Muscle of leg (tissue), 16 donors: ENCODE data around the gene CRYGB. TPM values are rescaled to one million over a fixed set of nuclear protein-coding genes. Genes with fewer than 3 reads are reported as not detected.

Experiments
- DNase-seq: peaks from one replicate; pipeline ENCODE4 v3.0.0; 2013
- H3K27ac ChIP-seq: one replicate; pipeline ENCODE4 v1.5.1; 2013; ENCODE audit warnings: mild to moderate bottlenecking, low read length, control low read depth
- H3K27me3 ChIP-seq: one replicate; pipeline ENCODE4 v1.6.1; 2013; ENCODE audit warnings: low read length; ENCODE audit not compliant: control insufficient read depth, insufficient read depth
- H3K36me3 ChIP-seq: one replicate; pipeline ENCODE4 v1.6.1; 2013; ENCODE audit warnings: low read length; ENCODE audit not compliant: control insufficient read depth, insufficient read depth
- H3K4me1 ChIP-seq: one replicate; pipeline ENCODE4 v1.6.1; 2013; ENCODE audit warnings: low read length; ENCODE audit not compliant: control insufficient read depth, insufficient read depth
- H3K4me3 ChIP-seq: one replicate; pipeline ENCODE4 v1.5.1; 2013; ENCODE audit warnings: low read length, control low read depth
- H3K9me3 ChIP-seq: replicated peaks from 2 replicates; pipeline ENCODE4 v1.6.1; 2013; ENCODE audit warnings: low read depth, low read length; ENCODE audit not compliant: control insufficient read depth
- WGBS: methylation state at CpG from one replicate; pipeline ENCODE4 v1.1.5; 2013; ENCODE audit warnings: missing lambda C conversion rate; ENCODE audit not compliant: insufficient coverage; 5-methylcytosine and 5-hydroxymethylcytosine counted together
- long read RNA-seq, 11 donors: transcript quantifications; one replicate each; lab custom pipeline, GENCODE V29; 2026
- polyA plus RNA-seq, 8 donors: library from polyadenylated mRNA; unstranded; fragments of 120-200 nt; gene quantifications; one replicate each; pipeline versions ENCODE4 v1.2.1 to v1.2.3, GENCODE V29; 2013; ENCODE audit warnings: inconsistent platforms in 1 of 8, low replicate concordance in 1 of 8; ENCODE audit not compliant: insufficient read length in 8 of 8, insufficient read depth in 1 of 8
- total RNA-seq: library from RNA; stranded (reverse); fragments of 120-200 nt; gene quantifications from one replicate; pipeline ENCODE4 v1.2.4, GENCODE V29; 2013

CRYGB gene
- total RNA-seq: not detected
- not detected for polyA plus RNA-seq
- long read RNA-seq, donor 1: 0 reads
- long read RNA-seq, donor 2: 0 reads
- long read RNA-seq, donor 3: 0 reads
- long read RNA-seq, donor 4: 0 reads
- long read RNA-seq, donor 5: 0 reads
- long read RNA-seq, donor 6: 0 reads
- long read RNA-seq, donor 7: 0 reads
- long read RNA-seq, donor 8: 0 reads
- long read RNA-seq, donor 9: 0 reads
- long read RNA-seq, donor 10: 0 reads
- long read RNA-seq, donor 11: 0 reads

GRCh38 chr2:208146006-208146405, at the start of gene CRYGB:
CRYGB (minus strand) TSS chr2:208146158; CDS start chr2:208146120, 38 bp downstream.
- Histone ChIP-seq H3K4me3 (no peak within 1 kb of the TSS), H3K4me1 (peaks cover 6% of the 10 kb centered on the region), H3K27ac (no peak within 1 kb of the TSS), H3K27me3 (peaks cover 4% of the 10 kb centered on the region), H3K9me3 (no peaks in the 10 kb centered on the region), H3K36me3 (no peaks in the 10 kb centered on the region)
- WGBS: 50% methylated on average over 2 of the region's 6 CpGs
- no peak for DNase-seq

GRCh38 chr2:208195531-208195930, 49.6 kb upstream of the CRYGB start:
- DNase-seq: no peak
- H3K4me1 ChIP-seq: no peaks in the 10 kb centered on the region
- no peak overlapping the region for H3K27ac ChIP-seq
- no peaks in the 10 kb centered on the region for H3K36me3 ChIP-seq
- H3K27me3 ChIP-seq: no peaks in the 10 kb centered on the region
- no peak overlapping the region for H3K4me3 ChIP-seq
- WGBS: 70% methylated on average over 3 of the region's 3 CpGs
- no peaks in the 10 kb centered on the region for H3K9me3 ChIP-seq

GRCh38 chr2:208192611-208193236, 46.8 kb upstream of the CRYGB start:
- DNase-seq: no peak
- WGBS: 90% methylated on average over 2 of the region's 8 CpGs
- Histone ChIP-seq H3K27ac (no peak overlapping the region), H3K9me3 (no peaks in the 10 kb centered on the region), H3K36me3 (no peaks in the 10 kb centered on the region), H3K4me3 (no peak overlapping the region), H3K27me3 (no peaks in the 10 kb centered on the region), H3K4me1 (no peaks in the 10 kb centered on the region)

DNA sequence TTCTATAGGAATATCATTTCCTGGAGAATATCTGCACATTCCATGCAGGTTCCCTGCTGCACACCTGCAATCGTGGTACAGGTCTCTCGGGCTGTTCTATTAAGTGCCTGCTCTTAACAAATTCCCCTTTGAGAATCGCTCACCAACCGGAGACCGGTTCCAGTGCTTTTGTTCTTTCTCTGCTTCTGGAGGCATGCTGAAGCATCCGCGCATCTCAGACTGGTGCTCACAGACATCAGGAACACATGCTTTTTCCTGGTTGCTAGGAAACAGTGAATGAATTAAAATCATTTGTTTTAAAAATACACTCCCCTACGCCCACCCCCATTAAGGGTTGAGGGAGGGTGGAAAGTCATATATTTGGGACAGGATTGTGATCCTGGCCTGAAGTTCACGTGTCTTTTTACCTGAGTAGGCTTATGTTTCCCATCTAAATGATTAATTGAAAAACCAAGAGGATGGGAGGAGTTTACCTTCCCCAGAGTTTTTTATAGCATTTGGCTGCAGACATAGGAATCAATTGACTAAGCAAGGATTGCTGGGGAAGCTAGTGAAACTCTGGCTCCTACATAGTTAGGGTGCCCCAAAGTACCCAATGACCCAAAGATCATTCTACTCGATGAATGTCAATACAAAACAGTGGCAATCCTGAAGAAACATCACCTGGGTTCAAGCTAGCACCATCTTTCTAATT, 44.0 kb upstream of the CRYGB start, which contains the start of gene C2orf80:
Gene C2orf80 (minus strand): TSS at position 221 of the 694 bp plus-strand sequence. CDS start 3,044 bp downstream, outside the sequence.
- H3K36me3 ChIP-seq: no peaks in the 10 kb centered on the region
- no peaks in the 10 kb centered on the region for H3K4me1 ChIP-seq
- DNase-seq: no peak
- WGBS: 11% methylated on average over 3 of the region's 10 CpGs
- H3K27ac ChIP-seq: no peak within 1 kb of the TSS
- H3K27me3 ChIP-seq: no peaks in the 10 kb centered on the region
- H3K9me3 ChIP-seq: no peaks in the 10 kb centered on the region
- no peak within 1 kb of the TSS for H3K4me3 ChIP-seq

- no peaks in the 10 kb centered on the region for H3K36me3 ChIP-seq
- H3K27ac ChIP-seq: no peak overlapping the region
- no peaks in the 10 kb centered on the region for H3K9me3 ChIP-seq
- peaks cover under 1% of the 10 kb centered on the region for H3K27me3 ChIP-seq
- 20% methylated on average over 1 of the region's 5 CpGs for WGBS
- no peak for DNase-seq
- no peak overlapping the region for H3K4me3 ChIP-seq
- no peaks in the 10 kb centered on the region for H3K4me1 ChIP-seq
Observed at GRCh38 chr2:208189069-208189809, 43.3 kb upstream of the CRYGB start.

DNA sequence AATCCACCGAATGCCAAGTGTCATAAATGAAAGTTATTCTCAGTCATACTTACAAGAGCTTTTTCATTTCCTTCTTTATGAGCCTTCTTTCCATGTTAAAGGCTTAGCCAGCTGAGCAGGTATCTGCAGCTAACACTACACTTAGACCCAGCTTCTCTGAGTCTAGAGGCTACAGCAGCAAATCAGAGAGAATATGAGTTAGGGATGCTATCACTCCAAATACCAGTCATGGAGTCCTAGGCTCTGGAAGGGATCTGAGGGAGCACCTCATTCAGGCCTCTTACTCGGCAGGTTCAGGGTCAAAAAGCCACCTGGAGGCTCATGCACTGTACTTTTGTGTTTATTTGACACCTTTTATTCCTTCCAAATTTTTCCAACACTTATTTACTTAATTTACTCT, 40.9 kb upstream of the CRYGB start:
- Histone ChIP-seq H3K4me3 (no peak overlapping the region), H3K4me1 (no peaks in the 10 kb centered on the region), H3K36me3 (no peaks in the 10 kb centered on the region), H3K27ac (no peak overlapping the region), H3K27me3 (peaks cover 10% of the 10 kb centered on the region), H3K9me3 (no peaks in the 10 kb centered on the region)
- DNase-seq: no peak
- 73% methylated on average over 2 of the region's 2 CpGs for WGBS

DNA sequence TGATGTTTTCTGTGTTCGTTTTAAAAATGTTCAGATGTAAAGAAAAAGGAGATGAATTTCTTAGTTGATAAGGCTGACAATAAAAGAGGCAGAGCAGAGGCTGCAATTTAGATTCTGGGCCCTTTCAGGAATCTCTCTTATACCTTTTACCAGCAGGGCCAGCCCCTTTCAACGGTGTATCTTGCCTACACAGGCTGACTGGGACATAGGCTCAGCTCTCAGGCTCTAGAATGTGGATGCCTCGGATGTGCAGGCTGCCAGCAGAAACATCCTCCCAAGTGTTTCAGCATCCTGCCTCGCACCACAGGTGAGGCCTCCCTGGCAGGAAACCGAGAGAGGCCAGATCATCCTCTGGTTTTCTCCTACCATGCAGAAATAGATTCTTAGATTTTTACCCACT, 40.5 kb upstream of the CRYGB start:
- WGBS: 58% methylated on average over 5 of the region's 5 CpGs
- Histone ChIP-seq H3K36me3 (no peaks in the 10 kb centered on the region), H3K27ac (no peak overlapping the region), H3K4me1 (no peaks in the 10 kb centered on the region), H3K9me3 (no peaks in the 10 kb centered on the region), H3K27me3 (peaks cover 10% of the 10 kb centered on the region), H3K4me3 (no peak overlapping the region)
- DNase-seq: no peak

GRCh38 chr2:208183972-208184705, 38.2 kb upstream of the CRYGB start:
- no peak overlapping the region for H3K4me3 ChIP-seq
- no peaks in the 10 kb centered on the region for H3K36me3 ChIP-seq
- H3K27me3 ChIP-seq: peaks cover 10% of the 10 kb centered on the region
- no peak for DNase-seq
- H3K27ac ChIP-seq: no peak overlapping the region
- 0% methylated on average over 1 of the region's 12 CpGs for WGBS
- no peaks in the 10 kb centered on the region for H3K4me1 ChIP-seq
- no peaks in the 10 kb centered on the region for H3K9me3 ChIP-seq

- no peaks in the 10 kb centered on the region for H3K36me3 ChIP-seq
- no peaks in the 10 kb centered on the region for H3K4me1 ChIP-seq
- no peak overlapping the region for H3K27ac ChIP-seq
- H3K4me3 ChIP-seq: no peak overlapping the region
- H3K27me3 ChIP-seq: peaks cover 10% of the 10 kb centered on the region
- 43% methylated on average over 1 of the region's 7 CpGs for whole genome bisulfite sequencing
- DNase-seq: no peak
- H3K9me3 ChIP-seq: no peaks in the 10 kb centered on the region
Observed at GRCh38 chr2:208183526-208183925, 37.6 kb upstream of the CRYGB start.
